ENCODE measurements around the gene SCN11A.

GRCh38 chr3:39021029-39021428 is 30.7 kb downstream of the SCN11A start:
- TF ChIP-seq POLR2AphosphoS5 (IDR thresholded peaks at IDR 0.05; ENCODE audit: low read depth, low read length) (no peak), REST (IDR thresholded peaks at IDR 0.05; ENCODE audit: insufficient read depth in 1 of 2, low read depth in 2 of 2, low read length in 2 of 2) (no peak), TAF1 (IDR thresholded peaks at IDR 0.05; ENCODE audit: borderline replicate concordance, insufficient read depth, low read length) (no peak)

Measured in PFSK-1 (cell line).